Head of caudate nucleus (tissue), 42 donors: ENCODE measurements around the gene EMILIN1.

Experiments
- DNase-seq, 42 donors: peaks; one replicate each; pipeline versions ENCODE4 v3.0.0 to v3.0.0-alpha.2; 2020 to 2021; ENCODE audit warnings: mixed read lengths in 7 of 42
- intact Hi-C: fragments of 100-400 bp; cut with DNase I; formaldehyde crosslinking; loops from one replicate; pipeline ENCODE4 v1.15.0; 2022

Gene EMILIN1

DNA sequence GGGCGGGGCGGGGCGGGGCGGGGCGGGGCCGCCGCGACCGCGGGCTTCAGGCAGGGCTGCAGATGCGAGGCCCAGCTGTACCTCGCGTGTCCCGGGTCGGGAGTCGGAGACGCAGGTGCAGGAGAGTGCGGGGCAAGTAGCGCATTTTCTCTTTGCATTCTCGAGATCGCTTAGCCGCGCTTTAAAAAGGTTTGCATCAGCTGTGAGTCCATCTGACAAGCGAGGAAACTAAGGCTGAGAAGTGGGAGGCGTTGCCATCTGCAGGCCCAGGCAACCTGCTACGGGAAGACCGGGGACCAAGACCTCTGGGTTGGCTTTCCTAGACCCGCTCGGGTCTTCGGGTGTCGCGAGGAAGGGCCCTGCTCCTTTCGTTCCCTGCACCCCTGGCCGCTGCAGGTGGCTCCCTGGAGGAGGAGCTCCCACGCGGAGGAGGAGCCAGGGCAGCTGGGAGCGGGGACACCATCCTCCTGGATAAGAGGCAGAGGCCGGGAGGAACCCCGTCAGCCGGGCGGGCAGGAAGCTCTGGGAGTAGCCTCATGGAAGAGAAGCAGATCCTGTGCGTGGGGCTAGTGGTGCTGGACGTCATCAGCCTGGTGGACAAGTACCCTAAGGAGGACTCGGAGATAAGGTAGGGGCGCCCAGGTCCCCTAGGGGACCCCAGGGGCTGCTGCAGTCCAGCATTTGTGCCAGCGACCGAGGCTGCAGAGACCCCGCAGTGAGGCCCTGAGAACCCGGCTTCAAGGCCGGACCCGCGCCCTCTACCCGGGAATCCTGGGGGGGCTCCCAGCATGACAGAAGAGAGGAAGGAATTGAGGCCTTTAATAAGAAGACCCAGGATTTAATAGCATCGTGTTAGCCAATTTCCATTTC is 8.5 kb downstream of the EMILIN1 start, which contains the start of gene KHK:
KHK (plus strand) TSS at position 49 of the 870 bp plus-strand sequence; CDS start at position 537, 488 bp downstream.
- DNase-seq = peak; percentile 35 to 85 (median 66)
- intact Hi-C loops = loop anchor here (5.0 to 10.0 kb wide), 3 partner anchors 35 to 125 kb away; partner anchors contain the start of genes AGBL5 and TMEM214

- intact Hi-C loops = loop anchor here (5.0 to 10.0 kb wide), 3 partner anchors 36 to 126 kb away; partner anchors contain the start of genes AGBL5 and TMEM214
- no peak for DNase-seq
Observed at GRCh38 chr2:27087823-27088410, 9.5 kb downstream of the EMILIN1 start.

GRCh38 chr2:27088634-27089033 is 10.2 kb downstream of the EMILIN1 start:
- no peak for DNase-seq
- intact Hi-C loops = loop anchor here (5.0 to 10.0 kb wide), 3 partner anchors 36 to 126 kb away; partner anchors contain the start of genes AGBL5 and TMEM214

DNA sequence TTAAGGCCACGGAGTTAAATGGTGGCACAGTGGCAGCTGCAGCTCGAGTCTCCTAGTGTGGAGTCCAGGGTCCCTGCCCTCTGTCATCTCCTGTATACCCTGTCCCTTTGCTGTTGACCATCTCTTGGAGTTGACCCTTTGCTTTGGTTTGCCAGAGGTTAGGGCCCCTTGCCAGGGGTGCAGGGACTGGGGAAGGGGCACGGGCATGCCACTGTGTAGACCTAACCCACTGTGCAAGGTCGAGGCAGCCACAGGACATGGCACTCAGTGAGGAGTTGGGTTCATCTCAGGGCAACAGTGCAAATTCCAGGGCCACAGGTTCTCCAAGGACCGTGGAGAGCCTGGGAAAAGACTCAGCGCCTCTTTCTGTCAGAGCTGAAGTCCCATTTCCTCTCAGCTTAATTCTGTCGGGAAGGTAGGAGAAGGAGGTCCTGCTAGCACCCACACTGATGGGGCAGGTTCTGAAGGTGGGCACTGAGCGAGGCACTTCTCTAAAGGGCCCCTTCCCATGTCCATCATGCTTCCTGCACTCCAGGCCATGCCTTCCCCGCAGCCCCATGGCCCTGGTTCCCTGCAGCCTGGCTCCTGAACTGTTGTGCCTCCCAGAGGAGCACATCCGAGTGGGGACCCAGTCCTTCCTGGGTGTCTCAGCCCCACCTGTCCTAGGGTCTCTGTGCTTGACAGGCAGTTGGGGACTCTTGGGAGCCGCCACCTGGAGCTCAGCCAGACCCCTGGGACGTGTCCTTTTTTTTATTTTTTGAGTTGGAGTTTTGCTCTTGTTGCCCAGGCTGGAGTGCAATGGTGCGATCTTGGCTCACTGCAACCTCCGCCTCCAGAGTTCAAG is 10.9 kb downstream of the EMILIN1 start:
- intact Hi-C loops = loop anchor here (5.0 to 10.0 kb wide), 3 partner anchors 37 to 127 kb away; partner anchors contain the start of genes AGBL5 and TMEM214

DNA sequence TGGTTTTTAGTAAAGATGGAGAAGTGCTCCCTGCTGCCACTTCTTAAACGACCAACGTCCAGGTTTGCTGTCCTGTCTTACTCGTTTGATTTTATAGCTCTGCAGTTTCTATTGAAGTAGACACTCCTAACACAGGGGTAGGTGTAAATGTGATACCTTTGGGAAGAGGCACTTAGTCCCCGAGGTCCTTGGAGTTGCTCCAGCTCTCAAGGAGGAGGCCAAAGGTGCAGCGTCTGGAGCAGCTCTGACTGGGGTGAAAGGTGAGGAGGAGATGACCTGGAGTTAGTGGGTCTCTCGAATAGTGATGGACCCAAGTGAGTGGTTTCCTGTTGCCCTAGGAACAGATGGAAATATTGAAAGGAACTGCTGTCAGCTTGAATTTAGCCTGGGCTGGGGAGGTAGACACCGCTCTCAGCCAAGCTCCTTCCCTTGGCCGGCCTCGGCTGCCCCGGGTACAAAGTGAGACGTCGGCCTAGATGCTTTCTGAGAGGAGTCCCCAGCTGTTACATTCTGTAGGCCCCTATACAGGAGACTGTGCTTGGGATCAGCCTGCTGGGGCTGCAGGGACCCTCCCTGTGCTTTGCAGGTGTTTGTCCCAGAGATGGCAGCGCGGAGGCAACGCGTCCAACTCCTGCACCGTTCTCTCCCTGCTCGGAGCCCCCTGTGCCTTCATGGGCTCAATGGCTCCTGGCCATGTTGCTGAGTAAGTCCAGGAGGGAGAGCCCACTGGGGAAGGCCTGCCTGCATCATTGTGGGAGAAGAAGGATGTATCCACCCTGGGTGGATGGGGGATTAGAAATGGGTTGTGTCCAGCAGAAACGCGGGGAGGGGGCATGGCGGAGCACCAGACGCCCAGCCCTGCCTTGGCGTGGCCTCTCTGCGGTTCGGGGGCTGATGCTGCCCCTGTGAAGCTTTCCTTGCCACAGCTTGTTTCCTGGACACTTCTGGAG is 13.6 kb downstream of the EMILIN1 start:
- intact Hi-C loops = loop anchor here (10.0 kb wide), 1 partner anchor 193 kb away; the partner anchor contains the start of gene TRIM54

More for the DNA sequence above, 10.9 kb downstream of the EMILIN1 start:
- no peak for DNase-seq

DNA sequence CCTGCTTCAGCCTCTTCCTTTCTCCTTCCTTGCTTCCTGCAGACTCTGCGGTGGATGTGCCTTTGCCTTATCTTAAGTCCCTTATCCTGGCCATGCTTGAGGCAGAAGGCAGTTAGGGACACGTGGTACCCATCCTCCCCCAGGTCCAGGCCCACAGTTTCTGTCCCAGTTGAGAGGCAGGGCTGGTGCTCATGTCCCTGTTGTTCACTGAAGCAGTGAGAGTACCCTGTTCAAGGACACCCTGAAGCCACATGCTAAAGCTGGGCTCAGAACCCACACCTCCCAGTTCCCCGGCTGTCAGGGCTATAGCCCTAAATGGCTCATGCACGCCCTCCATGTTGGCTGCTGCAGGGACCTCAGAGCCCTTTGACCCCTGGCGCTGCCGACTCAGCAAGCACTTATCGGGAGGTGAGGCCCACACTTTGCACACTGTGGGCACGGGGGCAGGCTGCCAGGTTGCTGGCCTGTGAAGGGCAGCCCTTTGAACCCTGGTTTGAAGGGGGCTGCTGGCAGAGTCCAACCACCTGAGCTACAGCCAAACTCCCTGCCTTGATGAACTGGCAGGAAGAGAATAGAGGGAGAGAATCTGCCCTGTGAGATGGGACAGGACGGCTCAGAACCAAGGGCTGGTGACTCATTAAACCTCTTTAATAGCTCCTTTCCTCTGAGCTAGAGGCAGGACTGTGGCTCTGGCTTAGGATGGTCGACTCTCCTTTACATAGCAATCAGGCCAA is 14.4 kb downstream of the EMILIN1 start:
- intact Hi-C loops = loop anchor here (10.0 kb wide), 1 partner anchor 192 kb away; the partner anchor contains the start of gene TRIM54
- no peak for DNase-seq

More for the DNA sequence above, 13.6 kb downstream of the EMILIN1 start:
- no peak for DNase-seq

DNA sequence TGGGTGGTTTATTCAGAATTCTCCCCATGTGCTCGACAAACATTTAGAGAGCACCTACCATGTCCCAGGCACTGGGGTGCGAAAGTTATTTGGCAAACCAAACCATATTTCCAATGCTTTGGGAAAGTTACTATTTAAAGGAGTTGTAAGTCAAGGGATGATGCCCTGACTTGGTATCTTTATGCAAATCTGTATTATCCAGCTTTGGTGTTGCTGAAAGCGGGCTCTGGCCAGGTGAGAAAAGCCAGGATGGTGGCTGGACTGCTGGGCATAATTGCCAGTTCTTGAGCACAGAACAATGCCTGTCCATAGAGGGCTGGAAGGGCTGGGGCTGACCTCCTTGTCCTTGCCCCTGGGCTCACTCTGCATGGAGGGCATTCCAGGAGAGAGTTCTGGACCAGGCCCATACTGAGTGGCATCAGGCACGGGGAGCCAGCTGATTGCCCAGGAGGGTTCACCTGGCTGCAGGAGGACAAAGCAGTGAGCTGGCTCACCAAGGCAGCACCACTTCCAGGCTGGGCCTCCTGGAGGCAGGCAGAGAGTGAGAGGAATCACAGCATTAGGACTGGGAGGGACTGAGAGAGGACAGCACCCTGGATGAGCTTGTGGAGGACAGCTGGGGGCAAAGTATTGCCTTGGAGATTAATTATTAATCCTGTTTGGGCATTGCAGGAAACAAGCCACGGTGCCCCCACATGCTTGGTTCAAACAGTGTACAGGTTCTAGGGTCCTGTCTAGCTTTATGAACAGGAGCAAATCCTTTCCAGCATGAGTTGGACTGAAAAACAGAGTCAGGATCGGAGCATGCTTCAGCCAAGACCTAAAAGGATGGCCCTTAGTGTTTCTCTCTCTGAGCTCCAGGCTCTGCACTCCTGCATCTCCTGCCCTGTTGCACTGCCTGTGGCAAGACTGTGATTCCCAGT is 15.3 kb downstream of the EMILIN1 start:
- no peak for DNase-seq

GRCh38 chr2:27094353-27094984 is 16.1 kb downstream of the EMILIN1 start:
- no peak for DNase-seq
- intact Hi-C loops = loop anchor here (10.0 kb wide), 1 partner anchor 190 kb away; the partner anchor contains the start of gene TRIM54

More for the DNA sequence above, 15.3 kb downstream of the EMILIN1 start:
- intact Hi-C loops = loop anchor here (10.0 kb wide), 1 partner anchor 191 kb away; the partner anchor contains the start of gene TRIM54

DNA sequence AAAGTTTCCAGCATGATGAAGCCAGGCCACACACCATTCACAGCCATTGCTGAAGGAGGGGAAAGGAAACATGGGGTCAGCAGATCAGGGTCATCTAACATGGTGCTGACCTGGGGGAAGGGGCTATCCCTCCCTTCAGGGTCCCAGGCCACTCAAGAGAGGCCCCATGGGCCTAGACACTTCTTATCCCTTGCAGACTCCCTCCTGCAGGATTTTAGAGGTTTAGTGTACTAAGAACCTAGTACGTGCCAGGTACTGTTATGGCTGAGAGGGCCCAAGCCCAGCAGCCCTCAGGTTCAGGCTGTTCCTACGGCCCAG is 17.0 kb downstream of the EMILIN1 start:
- intact Hi-C loops = loop anchor here (10.0 kb wide), 1 partner anchor 189 kb away; the partner anchor contains the start of gene TRIM54
- no peak for DNase-seq

DNA sequence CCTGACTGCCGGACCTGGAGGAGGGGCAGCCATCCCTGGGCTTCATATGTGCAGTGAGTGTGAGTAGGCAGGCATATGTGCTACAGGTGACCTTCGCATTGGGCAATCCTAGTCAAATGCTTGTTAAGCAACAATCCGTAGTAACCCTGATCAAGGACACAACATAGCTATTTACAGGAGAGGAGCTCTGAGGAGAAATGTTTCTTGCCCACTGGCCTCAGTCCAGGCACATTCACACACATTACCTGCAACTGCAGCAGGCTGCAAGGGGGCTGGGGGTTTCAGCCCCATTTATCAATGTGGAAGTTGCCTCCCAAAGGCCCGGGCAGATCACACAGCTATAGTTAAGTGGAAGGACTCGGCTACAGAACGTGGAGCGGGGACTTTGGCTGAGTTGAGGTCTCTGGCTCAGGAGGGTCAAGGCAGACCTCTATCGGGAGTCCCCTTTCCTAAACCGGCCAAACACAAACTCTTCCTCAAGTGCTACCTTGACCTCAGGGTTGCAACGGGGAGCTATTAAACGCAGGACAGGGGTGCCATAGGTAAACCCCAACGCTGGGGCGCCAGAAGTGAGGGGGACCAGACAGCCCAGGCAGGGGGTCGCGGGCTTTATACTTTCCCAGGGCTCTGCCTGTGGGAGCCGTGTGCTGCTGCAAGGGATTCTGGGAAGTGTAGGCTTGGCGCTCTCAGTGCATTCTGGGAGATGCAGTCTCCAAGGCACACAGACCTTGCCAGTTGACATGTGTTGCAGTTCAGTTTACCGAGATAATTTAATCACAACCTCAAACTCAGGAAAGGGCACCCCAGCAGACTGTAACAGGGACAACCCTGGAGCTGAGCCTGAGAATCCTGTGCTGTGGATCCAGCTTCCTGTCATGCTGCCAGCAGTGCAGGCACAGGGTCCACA is 17.6 kb downstream of the EMILIN1 start:
- intact Hi-C loops = loop anchor here (10.0 kb wide), 1 partner anchor 189 kb away; the partner anchor contains the start of gene TRIM54
- DNase-seq = peak; percentile 58 to 91 (median 80)

DNA sequence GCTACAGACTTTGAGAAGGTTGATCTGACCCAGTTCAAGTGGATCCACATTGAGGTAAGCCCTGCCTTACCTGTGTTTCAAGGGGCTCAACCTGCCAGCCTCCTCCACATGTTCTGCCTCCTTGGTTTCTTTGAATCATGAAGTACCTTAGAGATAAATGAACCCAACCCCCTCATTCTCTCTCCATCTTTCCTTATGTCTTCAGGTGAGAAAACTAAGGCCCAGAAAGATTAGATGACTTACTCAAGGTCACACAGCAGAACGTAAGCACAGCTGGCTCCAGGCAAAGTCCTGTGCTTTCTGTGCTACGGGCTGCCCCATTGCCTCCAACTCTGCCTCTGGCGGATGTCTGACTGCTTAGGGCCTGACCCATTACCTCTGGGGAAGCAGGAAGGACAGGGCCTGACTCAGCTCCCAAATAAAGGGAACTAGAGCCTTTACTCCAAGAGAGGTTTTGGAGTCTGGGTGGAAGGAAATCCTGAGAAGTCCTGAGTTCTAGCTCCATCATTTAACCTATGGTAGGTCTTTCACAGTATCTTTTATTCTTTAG is 18.4 kb downstream of the EMILIN1 start:
- intact Hi-C loops = loop anchor here (10.0 kb wide), 1 partner anchor 188 kb away; the partner anchor contains the start of gene TRIM54
- no peak for DNase-seq

DNA sequence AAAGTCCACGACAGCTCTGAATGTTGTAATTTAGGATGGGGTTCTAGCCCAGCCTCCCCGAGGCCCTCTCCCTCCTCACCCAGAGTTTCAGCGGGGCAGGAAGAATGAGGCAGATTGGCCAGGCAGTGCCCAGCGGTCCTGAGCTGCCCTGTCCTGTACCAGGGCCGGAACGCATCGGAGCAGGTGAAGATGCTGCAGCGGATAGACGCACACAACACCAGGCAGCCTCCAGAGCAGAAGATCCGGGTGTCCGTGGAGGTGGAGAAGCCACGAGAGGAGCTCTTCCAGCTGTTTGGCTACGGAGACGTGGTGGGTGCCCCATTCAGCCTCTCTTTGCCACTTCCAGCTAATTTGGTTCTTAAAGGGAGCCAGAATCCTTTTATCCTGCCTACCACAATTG is 18.9 kb downstream of the EMILIN1 start:
- no peak for DNase-seq
- intact Hi-C loops = loop anchor here (10.0 kb wide), 1 partner anchor 187 kb away; the partner anchor contains the start of gene TRIM54

DNA sequence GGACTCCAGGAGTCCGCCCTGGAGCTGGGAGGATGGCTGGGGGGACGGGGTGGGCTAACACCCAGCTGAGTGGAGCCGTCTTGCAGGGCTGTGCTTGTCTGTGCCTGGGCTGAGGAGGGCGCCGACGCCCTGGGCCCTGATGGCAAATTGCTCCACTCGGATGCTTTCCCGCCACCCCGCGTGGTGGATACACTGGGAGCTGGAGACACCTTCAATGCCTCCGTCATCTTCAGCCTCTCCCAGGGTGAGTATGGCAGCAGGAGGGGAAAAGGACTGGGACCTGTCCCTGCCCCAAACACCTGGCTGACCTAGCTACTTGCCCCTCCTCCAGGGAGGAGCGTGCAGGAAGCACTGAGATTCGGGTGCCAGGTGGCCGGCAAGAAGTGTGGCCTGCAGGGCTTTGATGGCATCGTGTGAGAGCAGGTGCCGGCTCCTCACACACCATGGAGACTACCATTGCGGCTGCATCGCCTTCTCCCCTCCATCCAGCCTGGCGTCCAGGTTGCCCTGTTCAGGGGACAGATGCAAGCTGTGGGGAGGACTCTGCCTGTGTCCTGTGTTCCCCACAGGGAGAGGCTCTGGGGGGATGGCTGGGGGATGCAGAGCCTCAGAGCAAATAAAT is 21.0 kb downstream of the EMILIN1 start:
- DNase-seq = no peak
- intact Hi-C loops = loop anchor here (10.0 kb wide), 1 partner anchor 185 kb away; the partner anchor contains the start of gene TRIM54
